HUES64 (cell line): ENCODE measurements around the gene FNDC7.

Experiments used
- H3K27ac ChIP-seq: 2 replicates; pipeline ENCODE4 v1.7.0; 2013; ENCODE audit warnings: low read depth, low read length, inconsistent platforms
- H3K27me3 ChIP-seq: 2 replicates; pipeline ENCODE4 v1.6.1; 2013; ENCODE audit warnings: mild to moderate bottlenecking, low read length; ENCODE audit not compliant: insufficient read depth
- H3K36me3 ChIP-seq: 2 replicates; pipeline ENCODE4 v1.6.1; 2013; ENCODE audit warnings: mild to moderate bottlenecking, low read length; ENCODE audit not compliant: insufficient read depth
- H3K4me1 ChIP-seq: 2 replicates; pipeline ENCODE4 v1.6.1; 2013; ENCODE audit warnings: mild to moderate bottlenecking, low read length, moderate library complexity; ENCODE audit not compliant: insufficient read depth
- H3K4me3 ChIP-seq: 2 replicates; pipeline ENCODE4 v1.5.1; 2013; ENCODE audit warnings: mild to moderate bottlenecking, low read length, moderate library complexity
- H3K9ac ChIP-seq: 2 replicates; pipeline ENCODE4 v1.6.1; 2013; ENCODE audit warnings: mild to moderate bottlenecking, low read depth, low read length
- H3K9me3 ChIP-seq: 2 replicates; pipeline ENCODE4 v1.6.1; 2013; ENCODE audit warnings: low read depth, low read length; ENCODE audit not compliant: insufficient read depth
- WGBS: fragments of 150-250, 120-280 bp; methylation state at CpG from one replicate; pipeline ENCODE4 v1.1.7; 2013; ENCODE audit warnings: missing lambda C conversion rate; 5-methylcytosine and 5-hydroxymethylcytosine counted together

Gene FNDC7

DNA sequence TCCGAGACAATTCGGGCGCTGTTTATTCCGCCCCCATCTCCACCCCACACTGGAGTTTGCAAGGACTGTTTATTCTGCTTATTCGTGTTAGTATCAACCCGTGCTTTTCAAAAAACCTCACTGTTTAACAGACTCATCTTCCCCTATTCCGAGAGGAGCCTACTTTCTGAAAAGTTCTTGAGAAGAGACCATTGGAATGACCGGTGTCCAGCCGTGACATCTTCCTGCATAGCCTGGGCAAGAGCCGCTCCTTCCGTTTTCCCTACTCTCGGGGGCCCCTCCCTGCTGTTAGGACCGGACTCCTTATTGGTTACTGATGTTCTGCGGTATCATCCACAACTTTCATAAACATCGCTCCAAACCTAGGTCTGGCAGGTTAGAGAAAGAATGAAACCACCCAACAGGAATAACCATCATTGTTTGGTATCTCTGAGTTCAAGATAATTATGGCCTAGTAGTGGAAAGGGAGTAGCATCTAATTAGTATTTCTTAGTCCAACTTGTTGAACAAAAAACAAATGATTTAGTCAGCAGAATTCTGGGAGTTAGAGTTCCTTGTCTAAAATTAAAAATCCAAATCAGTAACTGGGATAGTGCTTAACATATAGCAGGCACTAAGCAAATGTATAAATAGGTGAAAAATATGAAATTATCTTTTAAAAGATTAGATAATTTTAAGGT is 34.6 kb downstream of the FNDC7 start:
- Histone ChIP-seq H3K27me3 (peaks cover 5% of the 10 kb centered on the region; the same call in 1 of the 2 replicates), H3K4me1 (peaks cover 6% of the 10 kb centered on the region; the same call in 1 of the 2 replicates), H3K9ac (peak overlapping the region; percentile 93), H3K4me3 (peak overlapping the region; percentile 91), H3K36me3 (peaks cover 7% of the 10 kb centered on the region), H3K9me3 (no peaks in the 10 kb centered on the region), H3K27ac (peak overlapping the region; percentile 91)
- WGBS = 2% methylated on average over 15 of the region's 15 CpGs

- H3K27ac ChIP-seq = no peak overlapping the region
- peak overlapping the region; percentile 91 for H3K4me3 ChIP-seq
- H3K9me3 ChIP-seq = no peaks in the 10 kb centered on the region
- WGBS = 96% methylated on average over 2 of the region's 3 CpGs
- H3K4me1 ChIP-seq = peaks cover 6% of the 10 kb centered on the region; the same call in 1 of the 2 replicates
- peaks cover 5% of the 10 kb centered on the region; the same call in 1 of the 2 replicates for H3K27me3 ChIP-seq
- peaks cover 13% of the 10 kb centered on the region for H3K36me3 ChIP-seq
- no peak overlapping the region; the same call in 1 of the 2 replicates for H3K9ac ChIP-seq
Observed at GRCh38 chr1:108747898-108748297, 35.2 kb downstream of the FNDC7 start.

DNA sequence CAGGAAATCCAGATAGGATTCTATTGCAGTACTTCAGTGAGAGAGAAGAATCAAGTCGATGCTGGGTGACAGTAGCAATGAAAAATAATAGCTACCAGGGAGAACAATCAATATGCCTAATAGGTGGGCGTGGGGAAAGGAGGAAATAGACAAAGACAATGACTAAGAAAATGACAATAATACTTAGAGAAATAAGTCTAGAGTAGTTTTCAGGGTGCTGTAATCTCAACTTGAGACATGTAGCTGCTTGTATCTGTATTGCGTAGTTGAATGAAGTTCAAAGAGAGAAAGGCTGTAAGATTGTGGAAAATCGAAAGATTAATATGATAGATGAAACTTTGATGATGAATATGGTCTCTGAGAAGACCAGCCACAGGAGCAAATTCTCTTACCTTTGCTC is 36.4 kb downstream of the FNDC7 start:
- H3K36me3 ChIP-seq = peaks cover 24% of the 10 kb centered on the region
- no peak overlapping the region for H3K4me3 ChIP-seq
- no peak overlapping the region for H3K27ac ChIP-seq
- H3K9ac ChIP-seq = no peak overlapping the region
- 95% methylated on average over 4 of the region's 4 CpGs for WGBS
- peaks cover 6% of the 10 kb centered on the region; the same call in 1 of the 2 replicates for H3K4me1 ChIP-seq
- no peaks in the 10 kb centered on the region for H3K9me3 ChIP-seq
- H3K27me3 ChIP-seq = peaks cover 5% of the 10 kb centered on the region; the same call in 1 of the 2 replicates

DNA sequence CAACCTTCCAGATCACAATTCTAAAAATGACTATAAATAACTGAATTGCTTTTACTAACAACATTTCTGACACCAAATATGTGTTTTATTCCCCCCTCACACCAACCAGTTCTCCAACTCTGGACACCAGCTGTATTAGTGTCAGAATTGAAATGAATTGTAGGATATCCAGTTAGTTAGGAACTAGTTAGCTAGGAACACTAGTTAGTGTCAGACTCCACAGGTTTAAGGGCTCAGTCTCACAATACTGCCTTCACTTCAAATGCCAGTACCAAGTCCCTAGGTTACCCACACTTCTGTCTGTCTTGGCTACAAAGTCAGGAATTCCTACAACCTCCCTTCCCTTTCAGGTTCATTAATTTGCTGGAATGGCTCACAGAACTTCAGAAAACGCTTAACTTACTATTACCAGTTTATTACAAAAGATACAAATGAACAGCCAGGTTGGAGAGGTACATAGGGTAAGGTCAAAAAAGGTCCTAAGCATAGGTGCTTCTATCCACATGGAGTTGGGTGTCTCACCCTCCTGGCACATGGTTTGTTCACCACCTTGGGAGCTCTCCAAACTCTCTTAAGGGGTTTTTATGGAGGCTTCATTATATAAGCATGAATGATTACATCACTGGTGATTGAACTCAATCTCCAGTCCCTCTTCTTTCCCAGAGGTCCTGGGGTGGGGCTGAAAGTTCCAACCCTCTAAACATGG is 37.9 kb downstream of the FNDC7 start:
- no peak overlapping the region for H3K4me3 ChIP-seq
- no peak overlapping the region for H3K27ac ChIP-seq
- WGBS = 93% methylated on average over 1 of the region's 1 CpG
- H3K4me1 ChIP-seq = peaks cover 6% of the 10 kb centered on the region; the same call in 1 of the 2 replicates
- no peak overlapping the region for H3K9ac ChIP-seq
- H3K27me3 ChIP-seq = peaks cover 3% of the 10 kb centered on the region; the same call in 1 of the 2 replicates
- H3K9me3 ChIP-seq = no peaks in the 10 kb centered on the region
- peaks cover 37% of the 10 kb centered on the region for H3K36me3 ChIP-seq

GRCh38 chr1:108753363-108753762 is 40.7 kb downstream of the FNDC7 start:
- Histone ChIP-seq H3K9ac (no peak overlapping the region), H3K27ac (no peak overlapping the region), H3K9me3 (no peaks in the 10 kb centered on the region), H3K4me3 (no peak overlapping the region), H3K27me3 (no peaks in the 10 kb centered on the region), H3K4me1 (no peaks in the 10 kb centered on the region), H3K36me3 (peaks cover 64% of the 10 kb centered on the region)
- no CpG with 5 or more reads among the region's 3 CpGs for WGBS

DNA sequence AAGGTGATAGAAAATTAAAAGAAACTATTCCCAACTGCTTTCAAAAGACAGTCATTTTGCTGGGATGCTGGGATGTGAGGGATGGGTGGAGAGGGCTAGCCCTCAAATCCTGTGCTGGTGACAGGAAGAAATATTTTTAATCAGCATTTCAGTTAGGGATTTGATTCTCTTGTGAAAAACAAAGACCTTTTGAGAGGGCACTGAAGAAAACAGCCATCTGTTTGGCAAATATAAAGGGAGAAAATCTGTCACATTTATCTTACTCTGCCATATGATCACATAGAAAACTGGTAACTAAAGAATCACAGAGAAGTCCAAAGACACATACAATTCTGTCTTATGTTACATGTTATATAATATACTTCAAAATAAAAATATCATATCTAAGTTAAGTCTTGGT is 46.1 kb downstream of the FNDC7 start:
- H3K9ac ChIP-seq = no peak overlapping the region
- H3K36me3 ChIP-seq = peaks cover 90% of the 10 kb centered on the region
- H3K9me3 ChIP-seq = no peaks in the 10 kb centered on the region
- no peak overlapping the region for H3K4me3 ChIP-seq
- H3K4me1 ChIP-seq = no peaks in the 10 kb centered on the region
- no peaks in the 10 kb centered on the region for H3K27me3 ChIP-seq
- H3K27ac ChIP-seq = no peak overlapping the region

DNA sequence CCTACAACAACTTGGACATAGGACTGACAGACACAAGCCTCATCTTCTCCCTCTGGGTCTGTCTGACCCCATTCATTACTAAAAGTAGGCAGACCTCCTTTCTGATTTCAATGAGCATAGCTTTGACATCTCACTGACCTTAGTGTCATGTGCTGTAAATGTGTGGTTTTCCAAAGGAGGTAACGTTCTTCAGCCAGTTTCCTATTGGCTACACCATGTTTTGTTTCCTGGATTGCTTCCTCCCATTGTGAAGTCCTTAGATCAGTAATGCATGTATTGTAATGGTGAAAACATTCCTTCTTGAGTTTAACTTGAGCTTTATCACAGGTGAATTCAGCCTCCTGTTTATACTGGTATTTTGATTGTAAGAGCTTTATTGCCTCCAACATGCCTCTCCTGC is 54.4 kb downstream of the FNDC7 start:
- H3K4me3 ChIP-seq = no peak overlapping the region

GRCh38 chr1:108767708-108768107 is 55.0 kb downstream of the FNDC7 start:
- Histone ChIP-seq H3K36me3 (peaks cover 36% of the 10 kb centered on the region), H3K9ac (no peak overlapping the region), H3K9me3 (no peaks in the 10 kb centered on the region), H3K4me1 (no peaks in the 10 kb centered on the region), H3K27ac (no peak overlapping the region), H3K4me3 (no peak overlapping the region), H3K27me3 (no peaks in the 10 kb centered on the region)
- WGBS = 97% methylated on average over 3 of the region's 3 CpGs

More for the DNA sequence above, 54.4 kb downstream of the FNDC7 start:
- no peak overlapping the region for H3K9ac ChIP-seq
- H3K9me3 ChIP-seq = no peaks in the 10 kb centered on the region
- H3K27me3 ChIP-seq = no peaks in the 10 kb centered on the region
- 89% methylated on average over 1 of the region's 1 CpG for WGBS
- peaks cover 39% of the 10 kb centered on the region for H3K36me3 ChIP-seq
- no peak overlapping the region for H3K27ac ChIP-seq
- H3K4me1 ChIP-seq = no peaks in the 10 kb centered on the region

DNA sequence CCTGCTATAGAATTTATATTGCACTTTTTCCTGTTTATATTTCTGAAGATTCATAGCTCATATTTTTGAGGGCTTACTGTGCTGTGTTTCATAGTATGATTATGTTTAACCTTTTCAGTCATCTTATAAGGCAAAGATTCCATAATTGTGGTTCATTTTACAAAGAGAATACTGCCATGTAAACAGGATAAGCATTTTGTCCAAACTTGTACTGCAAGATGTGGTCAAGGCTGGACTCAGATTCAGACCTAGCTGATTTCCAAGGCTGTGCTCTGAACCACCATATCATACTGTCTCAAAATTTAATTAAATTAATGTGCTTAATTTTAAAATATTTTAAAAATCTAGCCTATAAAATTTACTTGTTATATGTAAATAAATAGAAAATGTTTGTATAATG is 65.1 kb downstream of the FNDC7 start:
- H3K4me1 ChIP-seq = no peaks in the 10 kb centered on the region

GRCh38 chr1:108779455-108779854 is 66.7 kb downstream of the FNDC7 start:
- peaks cover 13% of the 10 kb centered on the region for H3K9me3 ChIP-seq
- H3K9ac ChIP-seq = no peak overlapping the region
- no peak overlapping the region for H3K4me3 ChIP-seq
- no peaks in the 10 kb centered on the region for H3K4me1 ChIP-seq
- peaks cover 85% of the 10 kb centered on the region for H3K36me3 ChIP-seq
- H3K27me3 ChIP-seq = no peaks in the 10 kb centered on the region
- H3K27ac ChIP-seq = no peak overlapping the region

More for the DNA sequence above, 65.1 kb downstream of the FNDC7 start:
- Histone ChIP-seq H3K27ac (no peak overlapping the region), H3K4me3 (no peak overlapping the region), H3K9ac (no peak overlapping the region), H3K27me3 (no peaks in the 10 kb centered on the region), H3K9me3 (no peaks in the 10 kb centered on the region), H3K36me3 (peaks cover 84% of the 10 kb centered on the region)

DNA sequence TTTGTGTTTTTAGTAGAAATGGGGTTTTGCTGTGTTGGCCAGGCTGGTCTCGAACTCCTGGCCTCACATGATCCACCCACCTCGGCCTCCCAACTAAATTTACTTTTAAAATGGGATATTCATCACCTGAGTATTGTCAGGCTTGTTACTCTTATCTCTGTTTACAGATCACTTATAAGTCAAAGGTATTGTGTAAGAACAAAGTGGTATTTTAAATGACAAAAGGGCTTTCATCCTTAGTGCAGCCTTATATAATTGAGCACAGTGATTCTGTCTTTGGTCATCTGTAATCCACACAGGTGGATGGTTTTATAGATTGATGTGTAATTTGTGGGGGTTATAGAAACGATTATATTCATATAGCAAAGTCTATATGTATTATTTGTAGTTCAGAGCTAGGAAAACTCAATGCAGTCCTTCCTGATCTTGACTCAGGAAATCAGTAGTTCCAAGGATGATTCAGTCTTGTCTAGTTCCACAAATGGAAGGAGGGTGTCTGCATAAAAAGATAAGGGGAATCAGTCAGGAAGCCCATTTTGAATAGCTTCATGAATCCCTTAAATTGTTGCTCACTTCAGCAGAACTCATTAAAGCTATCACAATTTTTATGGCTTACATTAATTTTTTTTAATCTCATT is 68.3 kb downstream of the FNDC7 start:
- H3K9ac ChIP-seq = no peak overlapping the region
- H3K4me3 ChIP-seq = no peak overlapping the region
- WGBS = 100% methylated on average over 1 of the region's 3 CpGs
- H3K27ac ChIP-seq = no peak overlapping the region
- H3K4me1 ChIP-seq = no peaks in the 10 kb centered on the region
- H3K36me3 ChIP-seq = peaks cover 86% of the 10 kb centered on the region
- H3K27me3 ChIP-seq = no peaks in the 10 kb centered on the region
- peaks cover 29% of the 10 kb centered on the region for H3K9me3 ChIP-seq
